NCI-H187 treated with DMSO at 0.1 percent for 48 hours (cell line): Measurements from ENCODE around the gene MPPED1.

Experiments used
- DNase-seq: peaks from one replicate; lab custom pipeline; 2025; lab: John Stamatoyannopoulos, UW

The MPPED1 gene

GRCh38 chr22:43500792-43501785 is 89.3 kb downstream of the MPPED1 start:
- DNase-seq, result no peak

DNA sequence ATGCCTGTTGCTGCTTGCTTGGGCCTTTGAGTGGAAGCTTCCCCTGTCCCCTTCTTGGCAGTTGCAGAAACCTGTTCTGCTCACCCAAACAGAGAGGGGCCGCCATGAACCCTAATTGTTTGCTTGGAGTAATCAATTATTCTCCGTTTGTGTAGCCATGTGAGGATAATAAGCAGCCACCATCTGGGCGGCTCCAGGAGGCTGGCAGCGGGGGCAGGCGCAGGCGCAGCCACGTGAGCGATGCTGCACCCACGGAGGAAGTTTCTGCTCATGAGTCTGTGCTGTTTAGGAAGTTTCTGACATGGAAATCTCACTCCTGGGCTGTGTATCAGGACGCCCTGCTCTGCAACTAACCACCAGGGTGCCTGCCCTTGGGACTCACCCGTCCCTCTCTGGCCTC is 90.1 kb downstream of the MPPED1 start:
- no peak for DNase-seq

DNA sequence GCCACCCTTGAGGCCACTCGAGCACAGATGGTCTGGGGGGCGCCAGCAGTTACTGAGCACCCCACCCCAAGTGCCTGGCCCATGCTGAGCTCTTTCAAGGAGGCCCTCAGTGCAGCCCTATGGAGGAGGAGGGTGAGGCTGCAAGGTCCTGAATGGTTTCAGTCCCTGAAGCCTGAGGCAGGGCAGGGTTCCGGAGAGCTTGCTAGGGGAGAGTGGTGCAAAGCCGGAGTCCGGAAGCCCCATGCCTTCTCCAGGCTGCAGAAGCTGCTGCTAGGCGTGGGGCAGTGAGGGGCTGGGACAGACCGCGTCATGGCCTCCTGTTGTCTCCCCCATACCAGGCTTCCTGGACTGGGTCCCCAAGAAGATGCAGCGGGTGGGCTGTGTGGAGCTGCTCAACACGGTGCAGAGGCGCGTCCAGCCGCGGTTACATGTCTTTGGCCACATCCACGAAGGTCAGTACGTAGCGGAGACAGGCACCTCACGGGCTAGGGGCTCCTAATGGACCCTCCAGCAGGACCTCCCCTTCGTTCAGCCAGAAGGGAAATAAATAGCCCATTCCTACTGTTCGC is 90.6 kb downstream of the MPPED1 start:
- DNase-seq, result no peak

GRCh38 chr22:43504068-43504467 is 92.3 kb downstream of the MPPED1 start:
- DNase-seq, result no peak

DNA sequence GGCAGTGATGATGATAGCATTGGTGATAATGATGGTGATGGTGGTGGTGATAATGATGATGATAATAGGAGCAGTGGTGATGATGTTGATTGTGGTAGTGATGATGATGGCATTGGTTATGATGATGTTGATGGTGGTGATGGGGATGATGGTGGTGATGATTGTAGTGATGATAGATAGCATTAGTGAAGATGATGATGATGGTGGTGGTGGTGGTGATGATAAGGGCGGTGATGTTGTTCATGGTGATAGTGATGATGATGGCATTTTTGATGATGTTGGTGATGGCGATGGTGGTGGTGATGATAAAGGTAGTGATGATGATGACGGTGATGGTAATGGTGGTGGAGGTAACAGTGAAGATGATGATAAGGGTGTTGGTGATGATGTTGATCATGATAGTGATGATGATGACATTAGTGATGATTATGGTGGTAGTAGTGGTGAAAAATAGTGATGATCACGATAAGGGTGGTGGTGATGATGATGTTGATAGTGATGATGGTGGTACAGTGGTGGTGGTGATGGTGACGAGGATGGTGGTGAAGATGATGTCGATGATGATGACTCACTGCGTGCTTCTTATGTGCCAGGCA is 93.0 kb downstream of the MPPED1 start:
- DNase-seq, result no peak

GRCh38 chr22:43505423-43505822 is 93.6 kb downstream of the MPPED1 start:
- DNase-seq, result no peak

GRCh38 chr22:43505896-43506295 is 94.1 kb downstream of the MPPED1 start:
- DNase-seq, result no peak

DNA sequence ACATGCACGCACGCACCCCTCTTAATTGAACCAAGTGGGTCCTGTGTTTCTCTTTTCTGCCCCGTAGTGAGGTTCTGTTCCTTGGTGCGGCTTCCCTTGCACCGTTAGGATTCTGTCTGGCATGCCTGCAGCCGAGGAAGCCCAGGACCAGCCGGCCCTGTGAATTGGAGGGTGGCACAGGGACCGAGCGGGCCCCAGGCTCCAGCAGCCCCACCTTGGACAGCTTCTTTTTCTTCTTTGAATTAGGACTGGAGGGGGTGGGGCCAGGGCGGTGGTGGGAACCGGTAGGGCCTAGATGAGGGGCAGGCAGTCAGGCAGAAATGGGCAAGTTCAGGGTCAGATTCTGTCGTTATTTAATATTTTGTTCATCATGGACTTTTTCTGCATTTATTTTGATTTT is 94.7 kb downstream of the MPPED1 start:
- no peak for DNase-seq

- no peak for DNase-seq
These were observed 95.4 kb downstream of the MPPED1 start for GRCh38 chr22:43507235-43507634.

- no peak for DNase-seq
These were observed 96.7 kb downstream of the MPPED1 start for GRCh38 chr22:43508489-43508888.

GRCh38 chr22:43509337-43509736 is 97.5 kb downstream of the MPPED1 start:
- no peak for DNase-seq

DNA sequence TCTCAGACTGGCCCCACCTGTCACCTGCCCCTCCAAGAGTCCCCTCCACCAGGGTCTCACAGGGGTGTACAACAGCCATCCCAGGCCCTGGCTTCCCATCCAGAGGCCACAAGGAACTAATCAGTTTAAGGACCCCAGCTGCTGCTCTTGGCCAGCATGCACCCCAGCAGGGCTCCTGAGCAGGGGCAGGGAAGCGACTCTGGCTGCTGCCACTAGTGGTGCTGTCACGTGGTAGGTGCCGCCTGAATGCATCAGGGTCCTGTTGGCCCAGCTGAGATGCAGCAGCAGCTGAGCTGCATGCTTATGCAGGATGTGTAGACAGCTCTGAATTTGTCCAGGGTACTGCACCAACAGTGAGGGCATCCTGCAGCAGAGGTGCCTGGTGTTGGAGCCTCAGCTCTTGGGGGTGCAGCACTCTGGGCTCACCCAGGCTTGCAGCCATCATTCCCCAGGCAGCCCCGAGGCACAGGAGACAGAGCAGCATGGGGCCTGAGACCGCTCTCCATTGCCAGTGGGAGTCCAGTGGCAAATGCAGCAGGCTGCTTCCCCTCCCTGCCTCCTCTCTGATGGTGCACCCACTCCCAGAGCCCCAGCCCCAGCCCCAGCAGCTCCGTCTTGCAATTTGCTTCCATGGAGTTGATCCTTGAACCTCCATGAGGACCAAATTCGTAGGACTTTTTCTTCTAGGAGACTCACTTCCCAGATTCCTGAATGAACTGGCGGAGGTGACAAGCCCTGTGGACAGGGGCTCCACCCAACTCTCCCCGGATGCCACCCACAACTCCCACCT is 98.7 kb downstream of the MPPED1 start:
- no peak for DNase-seq

GRCh38 chr22:43511276-43511910 is 99.6 kb downstream of the MPPED1 start:
- DNase-seq, result no peak

- DNase-seq, result no peak
These were observed 100.5 kb downstream of the MPPED1 start for GRCh38 chr22:43512279-43512678.

DNA sequence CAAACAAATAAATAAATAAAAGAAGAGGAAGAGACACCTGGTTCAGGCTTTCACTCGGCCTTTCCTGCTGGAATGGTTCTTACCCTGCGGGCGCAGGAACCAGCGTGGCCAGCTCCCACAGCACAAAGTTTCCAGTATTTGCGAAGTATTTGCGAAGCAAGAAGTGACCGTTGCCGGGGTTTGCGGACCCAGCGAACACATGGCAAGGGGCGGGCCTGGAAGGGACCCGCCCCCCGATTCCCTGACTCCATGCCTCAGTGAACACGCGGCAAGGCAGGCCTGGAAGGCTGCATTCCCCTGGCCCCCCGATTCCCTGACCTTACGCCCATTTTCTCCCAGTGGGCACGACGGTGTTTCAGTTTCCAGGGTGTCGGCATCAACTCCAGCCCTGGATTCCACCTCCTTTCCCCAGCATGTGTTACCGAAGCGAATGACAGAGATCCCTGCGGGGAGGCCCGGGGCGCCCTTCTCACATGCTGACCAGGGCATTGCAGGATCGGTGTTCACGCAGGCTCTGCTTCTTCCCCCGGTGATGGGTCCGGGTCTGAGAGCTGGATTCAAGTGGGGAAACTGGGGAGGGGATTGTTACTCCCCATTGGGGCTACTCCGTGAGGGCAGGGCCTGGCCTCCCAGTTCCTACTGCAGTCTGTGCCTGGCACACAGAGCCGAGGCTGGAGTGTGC is 102.8 kb downstream of the MPPED1 start:
- DNase-seq, result no peak

- DNase-seq, result no peak
These were observed 103.6 kb downstream of the MPPED1 start for GRCh38 chr22:43515411-43515810.

DNA sequence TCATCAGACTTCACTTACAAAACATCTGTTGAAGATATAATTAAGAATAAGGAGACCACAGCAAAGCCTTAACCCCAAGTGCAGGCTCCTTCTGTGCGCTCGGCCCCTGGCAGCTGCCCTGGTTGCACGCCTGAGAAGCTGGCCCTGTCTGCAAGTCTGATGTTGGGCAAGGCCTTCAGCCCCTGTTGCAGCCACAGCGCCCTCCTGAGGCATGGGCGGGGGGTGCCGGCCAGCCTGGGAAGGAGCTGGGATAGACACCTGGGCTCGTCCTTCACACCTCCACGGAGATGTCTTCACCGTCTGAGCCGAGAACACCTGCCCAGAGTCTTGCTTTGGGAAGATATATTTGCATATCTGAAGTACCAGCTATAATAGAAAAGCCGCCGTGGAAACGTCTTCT is 104.1 kb downstream of the MPPED1 start:
- DNase-seq, result no peak

DNA sequence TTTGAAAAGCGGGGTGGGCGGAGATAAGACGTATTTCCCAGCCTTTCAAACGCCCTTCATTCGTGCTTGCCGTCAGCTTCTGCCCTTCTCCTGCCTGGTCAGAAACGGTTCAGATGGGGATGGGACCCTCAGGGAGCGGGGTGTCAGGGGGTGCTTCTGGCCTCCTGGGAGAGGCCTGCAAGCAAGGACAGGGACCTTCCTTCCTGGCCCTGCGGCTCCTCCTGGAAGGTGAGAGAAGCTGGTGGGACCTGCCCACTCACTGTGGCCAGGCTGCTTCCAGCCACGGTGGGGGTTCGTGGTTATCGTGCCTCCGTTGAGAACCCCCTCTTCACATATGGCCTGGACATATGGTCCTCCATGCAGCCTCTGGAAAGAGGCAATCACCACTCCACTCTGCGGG is 104.6 kb downstream of the MPPED1 start:
- DNase-seq, result no peak

- no peak for DNase-seq
These were observed 105.3 kb downstream of the MPPED1 start for GRCh38 chr22:43516996-43517635.

DNA sequence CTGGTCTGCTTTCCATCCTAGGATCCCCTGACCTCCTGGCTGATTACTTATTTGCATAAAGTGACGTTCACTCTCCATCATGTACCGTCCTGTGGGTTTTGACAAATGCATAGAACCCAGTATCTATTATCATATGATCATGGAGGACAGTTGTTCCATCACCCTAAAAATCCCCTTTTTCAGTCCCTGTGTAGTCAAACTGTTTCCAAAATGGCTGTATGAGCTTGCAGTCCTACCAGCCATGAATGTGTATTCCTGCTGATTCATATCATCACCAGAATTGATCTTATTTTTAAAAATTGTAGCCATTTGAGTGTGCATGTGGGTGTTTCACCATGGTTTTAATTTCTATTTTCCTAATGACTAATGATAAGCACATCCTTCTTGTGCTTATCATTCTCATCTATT is 108.8 kb downstream of the MPPED1 start:
- no peak for DNase-seq

DNA sequence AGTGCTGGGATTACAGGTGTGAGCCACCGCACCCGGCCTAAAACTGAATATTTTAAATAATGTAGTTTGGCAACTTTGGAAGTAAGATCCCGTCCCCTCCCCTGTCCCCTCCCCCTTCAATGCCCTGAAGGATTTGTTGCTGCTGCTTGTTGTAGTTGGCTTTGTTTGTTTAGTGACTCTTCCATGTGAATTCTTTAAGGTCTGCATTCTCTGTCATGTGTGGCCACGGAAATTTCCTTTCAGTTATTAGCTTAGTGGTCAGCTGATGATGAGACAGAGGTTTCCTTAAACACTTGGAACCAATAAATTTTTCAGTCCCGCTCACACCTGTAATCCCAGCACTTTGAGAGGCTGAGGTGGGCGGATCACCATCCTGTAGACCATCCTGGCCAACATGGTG is 109.9 kb downstream of the MPPED1 start:
- no peak for DNase-seq
